Hepatocyte (in vitro differentiated cells): ENCODE measurements around the gene USH2A. TPM values are rescaled to one million over a fixed set of nuclear protein-coding genes. Genes with fewer than 3 reads are reported as not detected.

Experiments used
- DNase-seq: peaks from one replicate; pipeline ENCODE4 v3.0.0-alpha.2; 2016; ENCODE audit warnings: low spot score
- H2AFZ ChIP-seq: fragments of 200-600 bp; sonication (generic); 2 replicates; pipeline ENCODE4 v1.6.0; 2016; ENCODE audit warnings: antibody characterized with exemption, mild to moderate bottlenecking
- H3K27ac ChIP-seq: fragments of 200-600 bp; sonication (generic); 2 replicates; pipeline ENCODE4 v1.5.1; 2016; ENCODE audit warnings: mild to moderate bottlenecking
- H3K27me3 ChIP-seq: fragments of 200-600 bp; sonication (generic); 2 replicates; pipeline ENCODE4 v1.6.1; 2016
- H3K36me3 ChIP-seq: fragments of 200-600 bp; sonication (generic); replicated peaks from 2 replicates; pipeline ENCODE4 v1.5.1; 2016; ENCODE audit warnings: low read depth; ENCODE audit not compliant: insufficient read depth
- H3K4me1 ChIP-seq: fragments of 200-600 bp; sonication (generic); 2 replicates; pipeline ENCODE4 v1.5.1; 2016; ENCODE audit warnings: mild to moderate bottlenecking, moderate library complexity; ENCODE audit not compliant: insufficient read depth
- H3K4me2 ChIP-seq: fragments of 200-600 bp; sonication (generic); 2 replicates; pipeline ENCODE4 v1.6.0; 2016
- H3K4me3 ChIP-seq: fragments of 200-600 bp; sonication (generic); 2 replicates; pipeline ENCODE4 v1.5.1; 2016; ENCODE audit warnings: mild to moderate bottlenecking
- H3K79me2 ChIP-seq: fragments of 200-600 bp; sonication (generic); 2 replicates; pipeline ENCODE4 v1.6.0; 2017; ENCODE audit warnings: mild to moderate bottlenecking
- H3K9me2 ChIP-seq: fragments of 200-600 bp; sonication (generic); replicated peaks from 2 replicates; pipeline ENCODE4 v1.6.0; 2017; ENCODE audit warnings: mild to moderate bottlenecking; ENCODE audit not compliant: insufficient read depth
- H3K9me3 ChIP-seq: fragments of 200-600 bp; sonication (generic); 2 replicates; pipeline ENCODE4 v1.5.1; 2016; ENCODE audit warnings: low read depth, mild to moderate bottlenecking
- H4K20me1 ChIP-seq: fragments of 200-600 bp; sonication (generic); 2 replicates; pipeline ENCODE4 v1.6.0; 2016; ENCODE audit warnings: mild to moderate bottlenecking; ENCODE audit not compliant: insufficient read depth, poor library complexity, severe bottlenecking
- EZH2 ChIP-seq: fragments of 200-600 bp; sonication (generic); IDR thresholded peaks from 2 replicates; pipeline ENCODE4 v1.6.1; 2016; ENCODE audit warnings: antibody characterized with exemption, mild to moderate bottlenecking, borderline replicate concordance
- EZH2phosphoT487 ChIP-seq: fragments of 200-600 bp; sonication (generic); IDR thresholded peaks from one replicate; pipeline ENCODE4 v1.6.1; 2018; ENCODE audit warnings: antibody characterized with exemption, mild to moderate bottlenecking, low read depth, moderate library complexity; ENCODE audit not compliant: unreplicated experiment, severe bottlenecking
- WGBS: methylation state at CpG from one replicate; pipeline ENCODE4 v1.1.6; 2016; ENCODE audit warnings: low lambda C conversion rate; ENCODE audit errors: missing lambda C conversion rate; 5-methylcytosine and 5-hydroxymethylcytosine counted together
- polyA plus RNA-seq: library from polyadenylated mRNA; unstranded; fragments of >200 nt; fragmentation: Nextera tagmentation; extraction: Ambion mirVana; gene quantifications from 2 replicates; pipeline ENCODE4 v1.2.1, GENCODE V29; 2016
- total RNA-seq: library from RNA; depleted of rRNA; stranded (reverse); fragments of >200 nt; gene quantifications from 2 replicates; pipeline ENCODE4 v1.2.3, GENCODE V29; 2014
- TF ChIP-seq, protein P1 (sequence below): fragments of 200-600 bp; sonication (generic); IDR thresholded peaks from 2 replicates; pipeline ENCODE4 v1.5.1; 2016; ENCODE audit warnings: antibody characterized with exemption, mild to moderate bottlenecking; ENCODE audit not compliant: poor library complexity

USH2A gene
- total and polyA plus RNA-seq, 2 experiments from 2014 or later, result 0.07 TPM; not detected in 1

DNA sequence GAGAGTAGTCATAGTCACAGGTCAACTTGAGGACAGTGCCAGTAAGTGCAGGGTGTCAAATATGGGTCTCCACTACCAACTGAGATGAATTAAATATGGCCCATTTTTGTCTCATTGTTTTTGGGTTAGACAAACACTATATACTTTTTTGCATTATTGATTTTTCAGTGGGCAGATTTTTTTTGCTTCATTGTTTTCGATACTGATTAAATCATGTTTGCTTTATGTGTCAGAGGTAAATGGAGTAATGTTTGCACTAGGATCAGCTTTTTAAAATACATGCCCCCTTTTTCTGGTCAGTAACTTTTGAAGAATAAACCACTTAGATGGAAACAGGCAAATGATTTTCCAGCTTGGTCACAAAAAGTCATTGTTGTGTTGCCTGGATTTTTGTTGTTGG lies 199.0 kb downstream of the USH2A start:
- H3K36me3 ChIP-seq, result no peaks in the 10 kb centered on the region
- H3K79me2 ChIP-seq, result no peaks in the 10 kb centered on the region
- no peaks in the 10 kb centered on the region for H3K27me3 ChIP-seq
- H2AFZ ChIP-seq, result no peak overlapping the region
- no peaks in the 10 kb centered on the region for H3K4me1 ChIP-seq
- H3K9me2 ChIP-seq, result no peaks in the 10 kb centered on the region
- H3K9me3 ChIP-seq, result no peaks in the 10 kb centered on the region
- WGBS, result 69% methylated on average over 1 of the region's 1 CpG
- no peak overlapping the region for H3K4me2 ChIP-seq
- DNase-seq, result no peak
- H3K4me3 ChIP-seq, result no peak overlapping the region
- no peak for TF ChIP-seq EZH2
- TF ChIP-seq, protein P1, sequence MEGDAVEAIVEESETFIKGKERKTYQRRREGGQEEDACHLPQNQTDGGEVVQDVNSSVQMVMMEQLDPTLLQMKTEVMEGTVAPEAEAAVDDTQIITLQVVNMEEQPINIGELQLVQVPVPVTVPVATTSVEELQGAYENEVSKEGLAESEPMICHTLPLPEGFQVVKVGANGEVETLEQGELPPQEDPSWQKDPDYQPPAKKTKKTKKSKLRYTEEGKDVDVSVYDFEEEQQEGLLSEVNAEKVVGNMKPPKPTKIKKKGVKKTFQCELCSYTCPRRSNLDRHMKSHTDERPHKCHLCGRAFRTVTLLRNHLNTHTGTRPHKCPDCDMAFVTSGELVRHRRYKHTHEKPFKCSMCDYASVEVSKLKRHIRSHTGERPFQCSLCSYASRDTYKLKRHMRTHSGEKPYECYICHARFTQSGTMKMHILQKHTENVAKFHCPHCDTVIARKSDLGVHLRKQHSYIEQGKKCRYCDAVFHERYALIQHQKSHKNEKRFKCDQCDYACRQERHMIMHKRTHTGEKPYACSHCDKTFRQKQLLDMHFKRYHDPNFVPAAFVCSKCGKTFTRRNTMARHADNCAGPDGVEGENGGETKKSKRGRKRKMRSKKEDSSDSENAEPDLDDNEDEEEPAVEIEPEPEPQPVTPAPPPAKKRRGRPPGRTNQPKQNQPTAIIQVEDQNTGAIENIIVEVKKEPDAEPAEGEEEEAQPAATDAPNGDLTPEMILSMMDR, result no peak
- no peak for TF ChIP-seq EZH2phosphoT487
- no peaks in the 10 kb centered on the region for H4K20me1 ChIP-seq
- no peak overlapping the region for H3K27ac ChIP-seq

DNA sequence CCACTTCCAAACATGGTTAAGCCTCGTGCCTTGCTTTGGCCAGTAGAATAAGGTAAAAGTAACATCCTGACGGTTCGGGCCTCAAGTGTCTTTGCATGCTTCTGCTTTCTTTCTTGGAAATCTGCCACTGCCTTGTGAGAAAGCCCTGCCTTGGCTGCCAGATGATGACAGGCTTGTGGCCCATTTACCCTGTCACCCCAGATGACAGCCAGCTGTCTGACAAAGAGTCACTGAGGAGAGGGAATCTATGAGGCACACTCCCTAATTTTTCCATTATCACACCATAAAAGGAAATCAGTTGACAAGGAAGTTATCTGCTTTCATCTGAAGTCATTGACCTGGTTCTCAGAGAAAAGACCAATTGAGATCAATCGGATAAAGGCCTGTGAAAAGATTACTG lies 199.8 kb downstream of the USH2A start:
- H3K4me2 ChIP-seq, result no peak overlapping the region
- no peaks in the 10 kb centered on the region for H3K9me2 ChIP-seq
- DNase-seq, result peak; percentile 8
- WGBS, result 64% methylated on average over 4 of the region's 4 CpGs
- H3K4me1 ChIP-seq, result no peaks in the 10 kb centered on the region
- H3K27ac ChIP-seq, result no peak overlapping the region
- H3K4me3 ChIP-seq, result no peak overlapping the region
- no peaks in the 10 kb centered on the region for H3K27me3 ChIP-seq
- no peaks in the 10 kb centered on the region for H4K20me1 ChIP-seq
- H2AFZ ChIP-seq, result no peak overlapping the region
- no peaks in the 10 kb centered on the region for H3K9me3 ChIP-seq
- no peak for TF ChIP-seq EZH2phosphoT487
- no peak for TF ChIP-seq EZH2
- TF ChIP-seq, protein P1, result no peak
- H3K79me2 ChIP-seq, result no peaks in the 10 kb centered on the region
- no peaks in the 10 kb centered on the region for H3K36me3 ChIP-seq

DNA sequence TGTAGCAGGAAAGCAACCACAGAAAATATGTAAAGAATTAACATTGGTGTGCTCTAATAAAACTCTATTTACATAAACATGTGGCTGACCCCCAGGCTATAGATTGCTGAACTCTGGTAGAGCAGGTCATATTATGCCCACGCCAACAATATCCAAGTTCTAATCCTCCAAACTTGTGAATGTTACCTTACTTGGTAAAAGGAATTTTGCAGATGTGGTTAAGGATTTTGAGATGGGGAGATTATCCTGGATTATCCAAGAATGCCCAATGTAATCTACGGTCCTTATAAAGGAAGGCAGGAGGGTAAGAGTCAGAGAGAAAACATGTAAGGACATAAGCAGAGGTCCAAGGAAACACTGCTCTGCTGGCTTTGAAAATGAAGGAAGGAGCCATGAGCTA lies 201.0 kb downstream of the USH2A start:
- no peaks in the 10 kb centered on the region for H3K27me3 ChIP-seq
- TF ChIP-seq EZH2phosphoT487 (no peak), EZH2 (no peak)
- TF ChIP-seq, protein P1, result no peak
- H3K9me2 ChIP-seq, result no peaks in the 10 kb centered on the region
- 64% methylated on average over 2 of the region's 2 CpGs for WGBS
- H3K4me2 ChIP-seq, result no peak overlapping the region
- H3K4me1 ChIP-seq, result no peaks in the 10 kb centered on the region
- H3K36me3 ChIP-seq, result no peaks in the 10 kb centered on the region
- no peak overlapping the region for H3K27ac ChIP-seq
- H4K20me1 ChIP-seq, result no peaks in the 10 kb centered on the region
- no peak overlapping the region for H3K4me3 ChIP-seq
- no peaks in the 10 kb centered on the region for H3K79me2 ChIP-seq
- no peak overlapping the region for H2AFZ ChIP-seq
- DNase-seq, result no peak
- H3K9me3 ChIP-seq, result no peaks in the 10 kb centered on the region

DNA sequence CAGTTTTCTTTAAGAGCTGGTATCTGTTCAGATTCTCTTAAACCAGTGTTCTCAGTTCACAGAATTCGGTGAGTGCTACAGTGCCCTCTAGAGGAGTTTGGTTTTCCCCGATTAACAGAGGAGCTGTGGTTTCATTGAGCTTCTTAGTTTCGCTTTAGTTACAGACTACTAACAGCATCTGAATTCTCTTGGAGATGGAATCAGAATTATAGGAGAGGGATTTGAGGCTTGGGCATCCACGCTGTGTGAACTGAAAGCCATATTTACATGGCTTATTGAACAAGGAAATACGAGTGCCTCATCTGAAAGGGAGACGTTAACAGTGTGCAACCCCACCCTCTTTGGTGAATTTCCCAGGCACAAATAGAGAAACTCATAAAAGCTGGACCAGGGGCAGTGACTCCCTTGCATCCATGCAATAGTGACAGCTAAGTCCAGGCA lies 202.0 kb downstream of the USH2A start:
- Histone ChIP-seq H3K36me3 (no peaks in the 10 kb centered on the region), H3K9me3 (no peaks in the 10 kb centered on the region), H3K79me2 (no peaks in the 10 kb centered on the region), H2AFZ (peak overlapping the region; percentile 16), H3K4me3 (no peak overlapping the region), H3K4me2 (peak overlapping the region; percentile 63), H3K9me2 (no peaks in the 10 kb centered on the region), H3K4me1 (no peaks in the 10 kb centered on the region), H3K27ac (peak overlapping the region; percentile 38), H3K27me3 (no peaks in the 10 kb centered on the region), H4K20me1 (no peaks in the 10 kb centered on the region)
- peak; percentile 86 for DNase-seq
- WGBS, result 11% methylated on average over 6 of the region's 6 CpGs
- TF ChIP-seq, protein P1, result peak; percentile 89
- TF ChIP-seq EZH2phosphoT487, result no peak
